H9 (cell line): ENCODE results near the gene TMEM116. TPM values are rescaled to one million over a fixed set of nuclear protein-coding genes. Genes with fewer than 3 reads are reported as not detected.

ENCODE experiments used
- DNase-seq: peaks from one replicate; pipeline ENCODE4 v3.0.0-alpha.2; 2017
- H2AFZ ChIP-seq: one replicate; pipeline ENCODE4 v1.6.1; 2013; ENCODE audit warnings: mild to moderate bottlenecking, low read length, control low read depth, moderate library complexity
- H2AK5ac ChIP-seq: 2 replicates; pipeline ENCODE4 v1.6.1; 2013; ENCODE audit warnings: low read length, control low read depth, mixed read lengths; ENCODE audit not compliant: insufficient read length
- H2BK120ac ChIP-seq: one replicate; pipeline ENCODE4 v1.6.1; 2013; ENCODE audit warnings: low read depth, mild to moderate bottlenecking, low read length, control low read depth, inconsistent platforms; ENCODE audit not compliant: poor library complexity, severe bottlenecking
- H2BK12ac ChIP-seq: 2 replicates; pipeline ENCODE4 v1.6.1; 2013; ENCODE audit warnings: low read length, control low read depth, mixed read lengths, low read depth; ENCODE audit not compliant: insufficient read length
- H2BK15ac ChIP-seq: 2 replicates; pipeline ENCODE4 v1.6.1; 2013; ENCODE audit warnings: low read depth, low read length, control low read depth
- H2BK20ac ChIP-seq: one replicate; pipeline ENCODE4 v1.6.1; 2013; ENCODE audit warnings: low read depth, mild to moderate bottlenecking, low read length, control low read depth, inconsistent platforms; ENCODE audit not compliant: poor library complexity, severe bottlenecking
- H2BK5ac ChIP-seq: 2 replicates; pipeline ENCODE4 v1.6.1; 2013; ENCODE audit warnings: low read length, control low read depth, mixed read lengths; ENCODE audit not compliant: insufficient read length
- H3K14ac ChIP-seq: 2 replicates; pipeline ENCODE4 v1.6.1; 2013; ENCODE audit warnings: low read length, control low read depth; ENCODE audit not compliant: insufficient read depth
- H3K18ac ChIP-seq: 2 replicates; pipeline ENCODE4 v1.6.1; 2013; ENCODE audit warnings: low read depth, mild to moderate bottlenecking, mixed read lengths, low read length, control low read depth; ENCODE audit not compliant: insufficient read length
- H3K23ac ChIP-seq: 2 replicates; pipeline ENCODE4 v1.6.1; 2013; ENCODE audit warnings: low read length, control low read depth, mixed read lengths, low read depth; ENCODE audit not compliant: insufficient read length
- H3K23me2 ChIP-seq: 2 replicates; pipeline ENCODE4 v1.6.1; 2013; ENCODE audit warnings: low read depth, mild to moderate bottlenecking, mixed read lengths, low read length, control low read depth; ENCODE audit not compliant: insufficient read length, poor library complexity, severe bottlenecking
- H3K27ac ChIP-seq: 2 replicates; pipeline ENCODE4 v1.5.1; 2013; ENCODE audit warnings: low read length, control low read depth, mixed read lengths, low read depth; ENCODE audit not compliant: insufficient read length
- H3K27me3 ChIP-seq: 2 replicates; pipeline ENCODE4 v1.6.1; 2013; ENCODE audit warnings: low read length, control low read depth, inconsistent platforms; ENCODE audit not compliant: insufficient read depth
- H3K4ac ChIP-seq: 2 replicates; pipeline ENCODE4 v1.6.1; 2013; ENCODE audit warnings: low read depth, mild to moderate bottlenecking, control low read depth, inconsistent platforms, low read length, moderate library complexity
- H3K4me1 ChIP-seq: 2 replicates; pipeline ENCODE4 v1.6.1; 2013; ENCODE audit warnings: low read length, control low read depth, inconsistent platforms; ENCODE audit not compliant: insufficient read depth
- H3K4me2 ChIP-seq: 2 replicates; pipeline ENCODE4 v1.6.1; 2013; ENCODE audit warnings: low read length, control low read depth, mixed read lengths; ENCODE audit not compliant: insufficient read length, insufficient read depth
- H3K56ac ChIP-seq: 2 replicates; pipeline ENCODE4 v1.6.1; 2013; ENCODE audit warnings: low read depth, mild to moderate bottlenecking, mixed read lengths, low read length, control low read depth; ENCODE audit not compliant: insufficient read length
- H3K79me1 ChIP-seq: 2 replicates; pipeline ENCODE4 v1.6.1; 2013; ENCODE audit warnings: low read depth, mild to moderate bottlenecking, moderate library complexity, low read length, control low read depth, inconsistent platforms; ENCODE audit not compliant: insufficient read depth, poor library complexity, severe bottlenecking
- H3K79me2 ChIP-seq: 2 replicates; pipeline ENCODE4 v1.6.1; 2013; ENCODE audit warnings: low read length, control low read depth, inconsistent platforms; ENCODE audit not compliant: insufficient read depth
- H3K9ac ChIP-seq: 2 replicates; pipeline ENCODE4 v1.6.1; 2013; ENCODE audit warnings: low read length, control low read depth, mixed read lengths; ENCODE audit not compliant: insufficient read length; ENCODE audit errors: extremely low read depth
- H3K9me3 ChIP-seq: one replicate; pipeline ENCODE4 v1.6.1; 2013; ENCODE audit warnings: low read depth, low read length, inconsistent platforms; ENCODE audit not compliant: control insufficient read depth
- H3T11ph ChIP-seq: one replicate; pipeline ENCODE4 v1.6.1; 2013; ENCODE audit warnings: mild to moderate bottlenecking, low read length, control low read depth, inconsistent platforms
- H4K20me1 ChIP-seq: one replicate; pipeline ENCODE4 v1.6.1; 2013; ENCODE audit not compliant: control insufficient read depth, insufficient read length, insufficient read depth
- H4K5ac ChIP-seq: 2 replicates; pipeline ENCODE4 v1.6.1; 2013; ENCODE audit warnings: low read depth, mild to moderate bottlenecking, mixed read lengths, low read length, control low read depth; ENCODE audit not compliant: insufficient read length
- H4K8ac ChIP-seq: replicated peaks from 2 replicates; pipeline ENCODE4 v1.6.1; 2013; ENCODE audit warnings: low read length, control low read depth, mixed read lengths, low read depth; ENCODE audit not compliant: insufficient read length
- H4K91ac ChIP-seq: 2 replicates; pipeline ENCODE4 v1.6.1; 2013; ENCODE audit warnings: low read depth, mild to moderate bottlenecking, moderate library complexity, mixed read lengths, low read length, control low read depth; ENCODE audit not compliant: insufficient read length
- H3K27ac Mint-ChIP-seq, 3 experiments: 2 replicates in 2 of 3; 3 replicates in 1 of 3; pipeline ENCODE4 v1.8.0; 2020 to 2021; ENCODE audit warnings: mixed read lengths in 3 of 3, mild to moderate bottlenecking in 1 of 3, moderate library complexity in 1 of 3
- H3K27me3 Mint-ChIP-seq: 2 replicates; pipeline ENCODE4 v1.8.0; 2021; ENCODE audit warnings: low read depth, mild to moderate bottlenecking, moderate library complexity, mixed read lengths
- H3K36me3 Mint-ChIP-seq, 3 experiments: 2 replicates in 2 of 3; 3 replicates in 1 of 3; pipeline ENCODE4 v1.8.0; 2020 to 2021; ENCODE audit warnings: low read depth in 3 of 3, mixed read lengths in 3 of 3; ENCODE audit not compliant: insufficient read depth in 1 of 3
- H3K4me1 Mint-ChIP-seq, 2 experiments: 2 replicates each; pipeline ENCODE4 v1.8.0; 2020; ENCODE audit warnings: mixed read lengths in 2 of 2
- H3K4me3 Mint-ChIP-seq, 2 experiments: 2 replicates in 1 of 2; 3 replicates in 1 of 2; pipeline ENCODE4 v1.8.0; 2020 to 2021; ENCODE audit warnings: mild to moderate bottlenecking in 2 of 2, mixed read lengths in 2 of 2, moderate library complexity in 1 of 2
- H3K9me3 Mint-ChIP-seq, 2 experiments: 2 replicates in 1 of 2; 3 replicates in 1 of 2; pipeline ENCODE4 v1.8.0; 2020; ENCODE audit warnings: mild to moderate bottlenecking in 2 of 2, mixed read lengths in 2 of 2, moderate library complexity in 1 of 2
- WGBS: extraction: QIAGEN DNeasy Blood & Tissue Kit; methylation state at CpG from one replicate; pipeline ENCODE4 v1.1.7; 2013; ENCODE audit warnings: missing lambda C conversion rate, low lambda C conversion rate, mixed read lengths; ENCODE audit not compliant: insufficient read length; ENCODE audit errors: extremely low coverage; 5-methylcytosine and 5-hydroxymethylcytosine counted together
- total RNA-seq: library from RNA; stranded (reverse); gene quantifications from 2 replicates; pipeline ENCODE4 v1.2.1, GENCODE V29; 2021
- TF ChIP-seq, protein P1 (sequence below): fragments of 200-600 bp; sonication (generic); conservative IDR thresholded peaks from 3 replicates; pipeline ENCODE4 v1.8.0; 2021; ENCODE audit warnings: antibody characterized with exemption, mild to moderate bottlenecking

TMEM116 gene
- total RNA-seq, 1 experiment from 2014 or later, result 10.8 TPM

GRCh38 chr12:111942557-111942956 lies 70.4 kb downstream of the TMEM116 start:
- Histone ChIP-seq H4K5ac (no peak overlapping the region), H3K23ac (no peak overlapping the region), H3K27ac (no peak overlapping the region), H3K23me2 (no peaks in the 10 kb centered on the region), H3K79me1 (no peaks in the 10 kb centered on the region), H3K4me2 (no peak overlapping the region), H3T11ph (no peak overlapping the region), H4K91ac (no peak overlapping the region), H4K8ac (no peak overlapping the region), H2BK5ac (no peak overlapping the region), H2AK5ac (no peak overlapping the region), H3K9ac (no peak overlapping the region), H2BK120ac (no peak overlapping the region), H3K4ac (no peak overlapping the region), H3K27me3 (no peaks in the 10 kb centered on the region), H2BK12ac (no peak overlapping the region), H4K20me1 (no peaks in the 10 kb centered on the region), H3K4me1 (no peaks in the 10 kb centered on the region), H2AFZ (no peak overlapping the region), H3K18ac (no peak overlapping the region), H2BK15ac (no peak overlapping the region), H3K56ac (no peak overlapping the region), H3K14ac (no peak overlapping the region), H3K9me3 (no peaks in the 10 kb centered on the region), H2BK20ac (no peak overlapping the region), H3K79me2 (no peaks in the 10 kb centered on the region)
- Mint-ChIP-seq H3K27ac (no peak overlapping the region; a peak in 1 of 7 replicates), H3K27me3 (no peaks in the 10 kb centered on the region; the same call in 1 of the 2 replicates), H3K36me3 (no peaks in the 10 kb centered on the region), H3K4me3 (no peak overlapping the region), H3K4me1 (no peaks in the 10 kb centered on the region), H3K9me3 (no peaks in the 10 kb centered on the region; a peak in 1 of 5 replicates)
- DNase-seq, result no peak
- WGBS, result no CpG with 5 or more reads among the region's 5 CpGs
- TF ChIP-seq, protein P1, sequence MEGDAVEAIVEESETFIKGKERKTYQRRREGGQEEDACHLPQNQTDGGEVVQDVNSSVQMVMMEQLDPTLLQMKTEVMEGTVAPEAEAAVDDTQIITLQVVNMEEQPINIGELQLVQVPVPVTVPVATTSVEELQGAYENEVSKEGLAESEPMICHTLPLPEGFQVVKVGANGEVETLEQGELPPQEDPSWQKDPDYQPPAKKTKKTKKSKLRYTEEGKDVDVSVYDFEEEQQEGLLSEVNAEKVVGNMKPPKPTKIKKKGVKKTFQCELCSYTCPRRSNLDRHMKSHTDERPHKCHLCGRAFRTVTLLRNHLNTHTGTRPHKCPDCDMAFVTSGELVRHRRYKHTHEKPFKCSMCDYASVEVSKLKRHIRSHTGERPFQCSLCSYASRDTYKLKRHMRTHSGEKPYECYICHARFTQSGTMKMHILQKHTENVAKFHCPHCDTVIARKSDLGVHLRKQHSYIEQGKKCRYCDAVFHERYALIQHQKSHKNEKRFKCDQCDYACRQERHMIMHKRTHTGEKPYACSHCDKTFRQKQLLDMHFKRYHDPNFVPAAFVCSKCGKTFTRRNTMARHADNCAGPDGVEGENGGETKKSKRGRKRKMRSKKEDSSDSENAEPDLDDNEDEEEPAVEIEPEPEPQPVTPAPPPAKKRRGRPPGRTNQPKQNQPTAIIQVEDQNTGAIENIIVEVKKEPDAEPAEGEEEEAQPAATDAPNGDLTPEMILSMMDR, result no peak
